DND-41 (cell line): ENCODE data around the gene TMPRSS6.

Experiments used
- ATAC-seq: fragments of 200-7000 bp; cut with Tn5 transposase; 3 replicates; pipeline ENCODE4 v1.9.1; 2021; ENCODE audit warnings: low read depth; ENCODE audit not compliant: insufficient read depth
- DNase-seq: peaks from one replicate; pipeline ENCODE4 v3.0.0-alpha.2; 2020
- H2AFZ ChIP-seq: 2 replicates; pipeline ENCODE4 v1.6.0; 2012; ENCODE audit warnings: low read depth, low read length
- H3K27ac ChIP-seq: 2 replicates; pipeline ENCODE4 v1.5.1; 2012; ENCODE audit warnings: low read length, inconsistent platforms
- H3K27me3 ChIP-seq: fragments of 200-600 bp; sonication (generic); 2 replicates; pipeline ENCODE4 v1.6.0; 2012; ENCODE audit warnings: low read length, mild to moderate bottlenecking, inconsistent platforms; ENCODE audit not compliant: insufficient read depth, poor library complexity
- H3K36me3 ChIP-seq: 2 replicates; pipeline ENCODE4 v1.5.1; 2012; ENCODE audit warnings: low read length, inconsistent platforms; ENCODE audit not compliant: insufficient read depth
- H3K4me1 ChIP-seq: 2 replicates; pipeline ENCODE4 v1.5.1; 2012; ENCODE audit warnings: mild to moderate bottlenecking, low read length; ENCODE audit not compliant: insufficient read depth
- H3K4me2 ChIP-seq: 2 replicates; pipeline ENCODE4 v1.6.0; 2012; ENCODE audit warnings: mild to moderate bottlenecking, moderate library complexity, low read length, inconsistent platforms; ENCODE audit not compliant: insufficient read depth
- H3K4me3 ChIP-seq, 2 experiments: fragments of 200-600 bp in 1 of 2; shearing (Covaris generic) in 1 of 2; 2 replicates each; pipeline ENCODE4 v1.5.1; 2012 to 2016; ENCODE audit warnings: inconsistent platforms in 2 of 2, low read length in 2 of 2, mild to moderate bottlenecking in 2 of 2, low read depth in 1 of 2, moderate library complexity in 1 of 2
- H3K79me2 ChIP-seq: 2 replicates; pipeline ENCODE4 v1.6.0; 2012; ENCODE audit warnings: low read length, inconsistent platforms; ENCODE audit not compliant: insufficient read depth
- H3K9ac ChIP-seq: 2 replicates; pipeline ENCODE4 v1.6.0; 2012; ENCODE audit warnings: low read depth, mild to moderate bottlenecking, inconsistent platforms, low read length, moderate library complexity
- H3K9me3 ChIP-seq: 2 replicates; pipeline ENCODE4 v1.5.1; 2012; ENCODE audit warnings: low read length, moderate library complexity, mild to moderate bottlenecking, inconsistent platforms; ENCODE audit not compliant: insufficient read depth, severe bottlenecking
- H4K20me1 ChIP-seq: 2 replicates; pipeline ENCODE4 v1.6.0; 2012; ENCODE audit warnings: low read length; ENCODE audit not compliant: insufficient read depth
- CTCF ChIP-seq: IDR thresholded peaks from 2 replicates; pipeline ENCODE4 v1.5.1; 2012; ENCODE audit warnings: borderline replicate concordance, low read length, moderate library complexity, mild to moderate bottlenecking; ENCODE audit not compliant: poor library complexity, severe bottlenecking; ENCODE audit errors: extremely low read depth
- EZH2 ChIP-seq: IDR thresholded peaks from 3 replicates; pipeline ENCODE4 v1.6.1; 2012; ENCODE audit warnings: borderline replicate concordance, low read depth, mild to moderate bottlenecking, moderate library complexity, low read length, inconsistent platforms; ENCODE audit not compliant: severe bottlenecking

Gene TMPRSS6

DNA sequence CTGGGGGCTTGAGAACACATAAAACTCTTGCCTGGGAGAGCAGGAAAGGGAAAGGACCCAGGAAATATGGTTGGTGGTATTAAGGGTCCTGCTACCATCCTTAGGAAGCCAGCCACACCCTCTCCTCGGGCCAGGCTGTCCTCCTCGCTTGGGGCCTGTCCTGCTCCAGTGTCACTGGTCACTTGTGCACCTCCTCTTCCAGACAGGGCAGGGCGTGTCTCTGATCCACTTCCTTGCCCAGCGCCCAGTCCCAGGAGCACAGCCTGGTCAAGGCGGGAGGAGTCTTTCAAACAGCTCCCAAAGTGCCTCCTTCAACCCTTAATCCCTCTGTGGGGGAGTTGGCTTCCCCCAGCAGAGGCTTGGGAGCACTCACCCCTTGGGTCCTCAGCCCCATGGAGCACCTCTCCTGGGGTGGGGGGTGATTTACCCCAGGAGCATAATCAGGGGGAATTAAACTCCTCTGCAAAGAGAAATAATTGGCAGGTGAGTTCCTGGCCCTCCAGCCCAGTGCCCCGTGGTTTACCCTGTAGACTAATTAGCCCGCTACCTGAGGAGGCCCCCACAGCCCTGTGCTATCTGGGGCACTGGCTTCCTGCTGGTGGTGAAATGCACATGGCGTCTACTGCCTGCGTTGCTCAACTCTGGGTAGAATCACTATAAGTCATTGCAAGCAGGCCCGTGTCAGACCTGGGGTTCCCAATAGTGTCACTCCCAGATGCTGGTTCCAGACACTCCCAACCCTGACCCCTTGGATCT, 8.0 kb downstream of the TMPRSS6 start:
- Histone ChIP-seq H3K9ac (no peak overlapping the region), H4K20me1 (no peaks in the 10 kb centered on the region), H2AFZ (no peak overlapping the region), H3K36me3 (no peaks in the 10 kb centered on the region), H3K9me3 (no peaks in the 10 kb centered on the region), H3K79me2 (no peaks in the 10 kb centered on the region), H3K4me3 (no peak overlapping the region), H3K4me2 (no peak overlapping the region), H3K4me1 (no peaks in the 10 kb centered on the region), H3K27ac (no peak overlapping the region), H3K27me3 (peaks cover 6% of the 10 kb centered on the region)
- ATAC-seq = no peak
- no peak for DNase-seq
- no peak for TF ChIP-seq EZH2
- TF ChIP-seq CTCF = no peak

DNA sequence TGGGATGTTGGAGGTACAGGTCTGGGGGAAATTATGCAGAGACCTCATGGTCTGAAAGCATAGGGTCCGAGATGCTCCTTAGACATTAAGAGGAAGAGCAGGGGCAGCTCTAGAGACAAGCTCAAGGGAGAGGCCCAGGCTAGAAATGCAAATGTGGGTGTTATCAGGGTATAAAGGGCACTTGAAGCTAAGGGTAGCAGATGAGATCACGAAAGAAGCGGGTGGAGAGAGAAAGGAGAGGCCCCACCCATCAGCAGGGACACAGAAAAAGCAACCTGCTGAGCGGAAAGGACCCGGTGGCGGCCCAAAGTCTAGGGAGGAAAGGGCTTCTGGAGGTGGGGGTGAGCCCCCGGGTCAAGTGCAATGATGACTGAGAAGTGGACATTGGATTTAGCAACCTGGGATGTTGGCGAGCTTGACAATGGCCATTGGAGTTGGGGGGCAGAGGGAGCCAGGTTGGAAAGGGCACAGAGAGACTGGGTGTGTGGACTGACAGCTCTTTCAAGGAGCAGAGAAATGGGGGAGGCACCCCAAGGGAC, 8.9 kb downstream of the TMPRSS6 start:
- H2AFZ ChIP-seq = no peak overlapping the region
- no peaks in the 10 kb centered on the region for H3K9me3 ChIP-seq
- no peaks in the 10 kb centered on the region; the same call in 1 of the 2 replicates for H4K20me1 ChIP-seq
- peaks cover 6% of the 10 kb centered on the region for H3K27me3 ChIP-seq
- H3K4me2 ChIP-seq = no peak overlapping the region
- no peaks in the 10 kb centered on the region for H3K4me1 ChIP-seq
- no peak overlapping the region for H3K27ac ChIP-seq
- ATAC-seq (no peak), DNase-seq (no peak)
- no peak overlapping the region for H3K9ac ChIP-seq
- no peak for TF ChIP-seq EZH2
- TF ChIP-seq CTCF = no peak
- no peak overlapping the region for H3K4me3 ChIP-seq
- no peaks in the 10 kb centered on the region for H3K79me2 ChIP-seq
- H3K36me3 ChIP-seq = no peaks in the 10 kb centered on the region

GRCh38 chr22:37098976-37099591, 10.4 kb downstream of the TMPRSS6 start:
- no peak overlapping the region for H3K4me3 ChIP-seq
- no peaks in the 10 kb centered on the region; the same call in 1 of the 2 replicates for H4K20me1 ChIP-seq
- no peak overlapping the region for H3K4me2 ChIP-seq
- H3K4me1 ChIP-seq = no peaks in the 10 kb centered on the region
- ATAC-seq (peak; percentile 47), DNase-seq (no peak)
- no peak overlapping the region for H2AFZ ChIP-seq
- H3K36me3 ChIP-seq = no peaks in the 10 kb centered on the region
- H3K27ac ChIP-seq = no peak overlapping the region
- H3K9me3 ChIP-seq = no peaks in the 10 kb centered on the region
- H3K79me2 ChIP-seq = no peaks in the 10 kb centered on the region
- no peak overlapping the region for H3K9ac ChIP-seq
- H3K27me3 ChIP-seq = peaks cover 9% of the 10 kb centered on the region
- TF ChIP-seq EZH2 (no peak), CTCF (peak; percentile 33)
